Smooth muscle cell of the pulmonary artery (primary cell): ENCODE measurements around the gene SPATA6. TPM values are rescaled to one million over a fixed set of nuclear protein-coding genes. Genes with fewer than 3 reads are reported as not detected.

Source experiments
- total RNA-seq: library from RNA; depleted of rRNA; stranded (reverse); fragments of >200 nt; gene quantifications from 2 replicates; pipeline ENCODE4 v1.2.3, GENCODE V29; 2014

Gene SPATA6
- total RNA-seq, result 3.2 and 6.2 TPM in 2 replicates

GRCh38 chr1:48471691-48472576 lies at the start of gene SPATA6:
Gene SPATA6 (minus strand): TSS chr1:48472204. CDS start chr1:48472008, 196 bp downstream.

Other genes starting within 250 kb of the SPATA6 start
- gene SLC5A9, start 249.5 kb downstream of the SPATA6 start, total RNA-seq, result not detected in 2 replicates